A549 (cell line): ENCODE results near the gene OTUD4. TPM values are rescaled to one million over a fixed set of nuclear protein-coding genes. Genes with fewer than 3 reads are reported as not detected.

ENCODE experiments used
- ATAC-seq, 2 experiments: fragments of 200-7000 bp in 1 of 2; fragments of >200 bp in 1 of 2; cut with Nextera tagmentation in 1 of 2; cut with Tn5 transposase in 1 of 2; 3 replicates each; pipeline versions ENCODE4 v1.8.0 to v1.9.1; 2018 to 2020; ENCODE audit warnings: mild to moderate bottlenecking in 1 of 2, moderate library complexity in 1 of 2
- CTCF ChIA-PET: fragments of 300-600 bp; sonication (Branson Sonifier 250); formaldehyde crosslinking; extraction: SDS; loops from one replicate; lab custom pipeline; 2021; ENCODE audit warnings: antibody characterized with exemption, inconsistent platforms; lab: Yijun Ruan, JAX
- POLR2A ChIA-PET: fragments of 350-600 bp; formaldehyde crosslinking; extraction: SDS; loops from one replicate; lab custom pipeline; 2021; ENCODE audit warnings: antibody characterized with exemption, inconsistent platforms; lab: Yijun Ruan, JAX
- DNase-seq, 2 experiments: peaks; one replicate each; pipeline versions ENCODE4 v3.0.0 to v3.0.0-alpha.2; 2011 to 2016; ENCODE audit warnings: low read depth in 1 of 2, low spot score in 1 of 2
- FAIRE-seq: peaks from 2 replicates; lab custom pipeline; 2011; peaks lifted over from hg19 to GRCh38; lab: Jason Lieb, UNC
- H3K27ac ChIP-seq, 2 experiments: fragments of >200 bp; sonication (Bioruptor Twin); formaldehyde crosslinking; 3 replicates each; pipeline ENCODE4 v1.5.1; 2016 to 2017
- H3K4me1 ChIP-seq: fragments of >200 bp; sonication (Bioruptor Twin); formaldehyde crosslinking; 3 replicates; pipeline ENCODE4 v1.6.1; 2016
- H3K4me2 ChIP-seq: fragments of >200 bp; sonication (Bioruptor Twin); formaldehyde crosslinking; 3 replicates; pipeline ENCODE4 v1.6.1; 2016
- H3K4me3 ChIP-seq: fragments of >200 bp; sonication (Bioruptor Twin); formaldehyde crosslinking; 3 replicates; pipeline ENCODE4 v1.5.1; 2016
- H3K9me3 ChIP-seq: fragments of >200 bp; sonication (Bioruptor Twin); formaldehyde crosslinking; 3 replicates; pipeline ENCODE4 v1.6.1; 2016
- CBX2 ChIP-seq: fragments of 200-600 bp; sonication (generic); IDR thresholded peaks from 2 replicates; pipeline ENCODE4 v1.6.1; 2016; ENCODE audit warnings: low read depth, mild to moderate bottlenecking, borderline replicate concordance
- CHD2 ChIP-seq: fragments of 150-350 bp; IDR thresholded peaks from 2 replicates; pipeline ENCODE4 v1.6.1; 2014; ENCODE audit warnings: low read length; ENCODE audit not compliant: partially characterized antibody
- CHD4 ChIP-seq: fragments of 200-600 bp; sonication (generic); IDR thresholded peaks from 2 replicates; pipeline ENCODE4 v1.6.1; 2016; ENCODE audit warnings: antibody characterized with exemption, mild to moderate bottlenecking, borderline replicate concordance
- EHF ChIP-seq: fragments of 250-450 bp; sonication (Bioruptor Pico); IDR thresholded peaks from 2 replicates; pipeline ENCODE4 v1.5.0; 2020; ENCODE audit warnings: mild to moderate bottlenecking
- EP300 ChIP-seq, 2 experiments: fragments of >200 bp; sonication (Bioruptor Twin); formaldehyde crosslinking; IDR thresholded peaks; 2 replicates in 1 of 2; 3 replicates in 1 of 2; pipeline ENCODE4 v1.6.1; 2016 to 2017
- ESRRA ChIP-seq: fragments of 150-350 bp; IDR thresholded peaks from 2 replicates; pipeline ENCODE4 v1.6.1; 2014; ENCODE audit warnings: mild to moderate bottlenecking, low read length, borderline replicate concordance
- FOSL2 ChIP-seq, 2 experiments: fragments of 450-650 bp in 1 of 2; fragments of >200 bp in 1 of 2; sonication (Bioruptor Twin) in 1 of 2; formaldehyde crosslinking; IDR thresholded peaks; 2 replicates each; pipeline versions ENCODE4 v1.5.0 to v1.6.1; 2016 to 2020; ENCODE audit warnings: mild to moderate bottlenecking in 1 of 2, moderate library complexity in 1 of 2
- FOXS1 ChIP-seq: fragments of 250-450 bp; sonication (Bioruptor Pico); IDR thresholded peaks from 2 replicates; pipeline ENCODE4 v1.5.0; 2020; ENCODE audit warnings: mild to moderate bottlenecking, moderate library complexity
- HOXB5 ChIP-seq: fragments of 250-450 bp; sonication (Bioruptor Pico); IDR thresholded peaks from 2 replicates; pipeline ENCODE4 v1.5.0; 2020; ENCODE audit warnings: mild to moderate bottlenecking, moderate library complexity
- JUN ChIP-seq, 2 experiments: fragments of >200 bp; sonication (Bioruptor Twin); formaldehyde crosslinking; IDR thresholded peaks; 2 replicates in 1 of 2; 3 replicates in 1 of 2; pipeline ENCODE4 v1.6.1; 2016 to 2017
- KDM1A ChIP-seq: fragments of 200-600 bp; sonication (generic); IDR thresholded peaks from 2 replicates; pipeline ENCODE4 v1.6.1; 2016; ENCODE audit warnings: low read depth, mild to moderate bottlenecking
- MAZ ChIP-seq: fragments of 150-350 bp; IDR thresholded peaks from 2 replicates; pipeline ENCODE4 v1.6.1; 2014; ENCODE audit warnings: antibody characterized with exemption, low read depth, low read length, borderline replicate concordance
- NFE2L2 ChIP-seq: fragments of 150-350 bp; conservative IDR thresholded peaks from 2 replicates; pipeline ENCODE4 v1.6.1; 2014; ENCODE audit warnings: low read length
- RAD21 ChIP-seq, 2 experiments: fragments of >200 bp in 1 of 2; sonication (Bioruptor Twin) in 1 of 2; formaldehyde crosslinking in 1 of 2; IDR thresholded peaks in 1 of 2; conservative IDR thresholded peaks in 1 of 2; 2 replicates in 1 of 2; 3 replicates in 1 of 2; pipeline ENCODE4 v1.6.1; 2012 to 2018; ENCODE audit warnings: inconsistent platforms in 1 of 2
- RARB ChIP-seq: fragments of 250-450 bp; sonication (Bioruptor Pico); IDR thresholded peaks from 2 replicates; pipeline ENCODE4 v1.8.0; 2021; ENCODE audit warnings: mild to moderate bottlenecking, moderate library complexity
- RFX5 ChIP-seq: fragments of 450-650 bp; IDR thresholded peaks from 2 replicates; pipeline ENCODE4 v1.7.1; 2014; ENCODE audit warnings: antibody characterized with exemption, mild to moderate bottlenecking, moderate library complexity
- SREBF2 ChIP-seq: fragments of 450-650 bp; IDR thresholded peaks from 2 replicates; pipeline ENCODE4 v1.6.1; 2014; ENCODE audit warnings: mild to moderate bottlenecking, moderate library complexity
- TFCP2L1 ChIP-seq: fragments of 250-450 bp; sonication (Bioruptor Pico); IDR thresholded peaks from 2 replicates; pipeline ENCODE4 v1.5.0; 2021; ENCODE audit warnings: mild to moderate bottlenecking
- WGBS: methylation state at CpG from one replicate; pipeline ENCODE4 v1.1.6; 2017; ENCODE audit errors: missing lambda C conversion rate; 5-methylcytosine and 5-hydroxymethylcytosine counted together
- polyA plus RNA-seq, 4 experiments: library from polyadenylated mRNA; depleted of rRNA in 3 of 4; stranded (reverse); fragments of >200 nt; fragmentation: RNase III in 1 of 4; extraction: RNeasy Plus Mini Kit Qiagen cat#74134 plus additional on column Dnase treatment in 1 of 4; gene quantifications; 2 replicates in 3 of 4; 3 replicates in 1 of 4; pipeline ENCODE4 v1.2.3, GENCODE V29; 2011 to 2017
- TF ChIP-seq, protein P1 (sequence below): fragments of 200-600 bp; sonication (generic); IDR thresholded peaks from 2 replicates; pipeline ENCODE4 v1.6.1; 2016; ENCODE audit warnings: antibody characterized with exemption, mild to moderate bottlenecking, moderate library complexity
- TF ChIP-seq, protein P2 (sequence below): fragments of >200 bp; sonication (Bioruptor Twin); formaldehyde crosslinking; IDR thresholded peaks from 3 replicates; pipeline ENCODE4 v1.6.1; 2016
- TF ChIP-seq, protein P3 (sequence below): fragments of >200 bp; sonication (Bioruptor Twin); formaldehyde crosslinking; IDR thresholded peaks from 2 replicates; pipeline ENCODE4 v1.6.1; 2016
- TF ChIP-seq, protein P4 (sequence below): fragments of 250-450 bp; sonication (Bioruptor Pico); IDR thresholded peaks from 2 replicates; pipeline ENCODE4 v1.5.0; 2021; ENCODE audit warnings: mild to moderate bottlenecking, moderate library complexity, borderline replicate concordance
- TF ChIP-seq, protein P5 (sequence below): fragments of 250-450 bp; sonication (Bioruptor Pico); IDR thresholded peaks from 2 replicates; pipeline ENCODE4 v1.5.0; 2020; ENCODE audit warnings: low read depth, mild to moderate bottlenecking, moderate library complexity

OTUD4 gene
- polyA plus RNA-seq, 2 of the 4 experiments (the other 2 are of a cell fraction), result 11.5 to 34.8 TPM

DNA sequence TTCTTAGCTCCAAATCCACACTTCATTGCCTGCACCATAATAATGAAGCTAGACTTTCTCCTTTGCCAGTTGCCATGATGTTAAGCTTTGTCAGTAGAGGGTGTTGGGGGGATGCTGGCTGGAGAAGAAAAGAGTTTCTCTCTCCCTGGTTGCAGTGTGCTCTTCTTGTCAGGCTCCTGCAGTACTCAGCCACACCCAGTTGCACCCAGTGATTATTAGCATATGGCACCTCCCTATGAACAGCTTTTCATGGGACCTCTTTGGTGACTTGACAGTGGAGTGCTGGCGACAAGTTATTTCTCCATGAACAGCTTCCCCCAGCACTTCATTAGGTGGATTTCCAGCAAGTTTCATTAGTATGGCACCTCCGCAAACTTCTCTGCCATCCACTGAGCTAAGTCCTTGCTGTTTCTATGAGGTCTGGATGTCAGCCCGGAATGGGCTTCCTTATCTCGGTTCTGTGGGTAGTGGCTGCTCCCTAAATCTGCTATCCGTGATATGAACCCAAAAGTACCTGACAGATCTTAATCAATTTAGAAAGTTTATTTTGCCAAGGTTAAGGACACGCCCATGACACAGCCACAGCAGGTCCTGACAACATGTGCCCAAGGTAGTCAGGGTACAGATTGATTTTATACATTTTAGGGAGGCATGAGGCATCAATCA is 18.8 kb upstream of the OTUD4 start:
- TF ChIP-seq ESRRA (no peak), MAZ (no peak), TFCP2L1 (CRISPR knock-in tag) (no peak), KDM1A (no peak), HOXB5 (CRISPR knock-in tag) (no peak), RFX5 (no peak), RAD21 (conservative IDR thresholded peaks at IDR 0.05 in 1 of 2, IDR thresholded peaks at IDR 0.05 in 1 of 2) (no peak), RARB (CRISPR knock-in tag) (no peak), FOSL2 (IDR thresholded peaks at IDR 0.05) (no peak), FOSL2 (CRISPR knock-in tag; IDR thresholded peaks at IDR 0.05) (no peak), NFE2L2 (no peak), CHD4 (no peak), EP300 (IDR thresholded peaks at IDR 0.05) (no peak), EHF (CRISPR knock-in tag) (no peak)
- WGBS, result 74% methylated on average over 6 of the region's 6 CpGs
- Histone ChIP-seq H3K4me2 (no peak overlapping the region), H3K4me3 (no peak overlapping the region), H3K4me1 (no peaks in the 10 kb centered on the region), H3K27ac (no peak overlapping the region), H3K9me3 (no peaks in the 10 kb centered on the region)
- DNase-seq (no peak), FAIRE-seq (no peak), ATAC-seq (no peak)
- POLR2A ChIA-PET, result no interaction called here
- CTCF ChIA-PET, result interaction anchor here (0.6 kb wide), 1 partner anchor 112 kb away, joined by 3 read pairs; no protein-coding TSS in a partner anchor

DNA sequence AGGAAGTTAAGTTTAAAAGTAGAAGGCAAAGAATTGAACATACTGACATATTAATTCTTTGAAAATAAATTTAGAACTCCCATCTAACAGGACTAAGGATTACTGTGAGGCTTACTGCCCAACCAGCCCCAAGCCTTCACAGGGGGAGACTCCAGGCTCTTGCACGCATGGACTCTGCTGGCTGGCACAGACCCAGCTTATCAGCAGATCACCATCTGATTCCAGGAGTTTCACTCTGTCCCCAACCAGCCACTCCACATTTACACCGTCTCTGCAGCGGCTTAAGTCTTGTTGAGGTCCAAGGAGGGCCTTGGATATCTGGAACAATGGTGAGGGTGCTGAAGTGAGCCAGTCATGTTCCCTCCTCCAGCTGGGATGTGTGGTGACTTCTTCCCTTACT is 16.4 kb upstream of the OTUD4 start:
- no peak for FAIRE-seq
- WGBS, result 55% methylated on average over 3 of the region's 3 CpGs
- no peak for TF ChIP-seq CBX2
- TF ChIP-seq MAZ, result no peak
- TF ChIP-seq SREBF2, result no peak
- TF ChIP-seq, protein P1, sequence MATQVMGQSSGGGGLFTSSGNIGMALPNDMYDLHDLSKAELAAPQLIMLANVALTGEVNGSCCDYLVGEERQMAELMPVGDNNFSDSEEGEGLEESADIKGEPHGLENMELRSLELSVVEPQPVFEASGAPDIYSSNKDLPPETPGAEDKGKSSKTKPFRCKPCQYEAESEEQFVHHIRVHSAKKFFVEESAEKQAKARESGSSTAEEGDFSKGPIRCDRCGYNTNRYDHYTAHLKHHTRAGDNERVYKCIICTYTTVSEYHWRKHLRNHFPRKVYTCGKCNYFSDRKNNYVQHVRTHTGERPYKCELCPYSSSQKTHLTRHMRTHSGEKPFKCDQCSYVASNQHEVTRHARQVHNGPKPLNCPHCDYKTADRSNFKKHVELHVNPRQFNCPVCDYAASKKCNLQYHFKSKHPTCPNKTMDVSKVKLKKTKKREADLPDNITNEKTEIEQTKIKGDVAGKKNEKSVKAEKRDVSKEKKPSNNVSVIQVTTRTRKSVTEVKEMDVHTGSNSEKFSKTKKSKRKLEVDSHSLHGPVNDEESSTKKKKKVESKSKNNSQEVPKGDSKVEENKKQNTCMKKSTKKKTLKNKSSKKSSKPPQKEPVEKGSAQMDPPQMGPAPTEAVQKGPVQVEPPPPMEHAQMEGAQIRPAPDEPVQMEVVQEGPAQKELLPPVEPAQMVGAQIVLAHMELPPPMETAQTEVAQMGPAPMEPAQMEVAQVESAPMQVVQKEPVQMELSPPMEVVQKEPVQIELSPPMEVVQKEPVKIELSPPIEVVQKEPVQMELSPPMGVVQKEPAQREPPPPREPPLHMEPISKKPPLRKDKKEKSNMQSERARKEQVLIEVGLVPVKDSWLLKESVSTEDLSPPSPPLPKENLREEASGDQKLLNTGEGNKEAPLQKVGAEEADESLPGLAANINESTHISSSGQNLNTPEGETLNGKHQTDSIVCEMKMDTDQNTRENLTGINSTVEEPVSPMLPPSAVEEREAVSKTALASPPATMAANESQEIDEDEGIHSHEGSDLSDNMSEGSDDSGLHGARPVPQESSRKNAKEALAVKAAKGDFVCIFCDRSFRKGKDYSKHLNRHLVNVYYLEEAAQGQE, result no peak
- no peak for TF ChIP-seq CHD2
- TF ChIP-seq FOXS1, result no peak
- TF ChIP-seq, protein P2, sequence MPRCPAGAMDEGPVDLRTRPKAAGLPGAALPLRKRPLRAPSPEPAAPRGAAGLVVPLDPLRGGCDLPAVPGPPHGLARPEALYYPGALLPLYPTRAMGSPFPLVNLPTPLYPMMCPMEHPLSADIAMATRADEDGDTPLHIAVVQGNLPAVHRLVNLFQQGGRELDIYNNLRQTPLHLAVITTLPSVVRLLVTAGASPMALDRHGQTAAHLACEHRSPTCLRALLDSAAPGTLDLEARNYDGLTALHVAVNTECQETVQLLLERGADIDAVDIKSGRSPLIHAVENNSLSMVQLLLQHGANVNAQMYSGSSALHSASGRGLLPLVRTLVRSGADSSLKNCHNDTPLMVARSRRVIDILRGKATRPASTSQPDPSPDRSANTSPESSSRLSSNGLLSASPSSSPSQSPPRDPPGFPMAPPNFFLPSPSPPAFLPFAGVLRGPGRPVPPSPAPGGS, result no peak
- TF ChIP-seq, protein P3, sequence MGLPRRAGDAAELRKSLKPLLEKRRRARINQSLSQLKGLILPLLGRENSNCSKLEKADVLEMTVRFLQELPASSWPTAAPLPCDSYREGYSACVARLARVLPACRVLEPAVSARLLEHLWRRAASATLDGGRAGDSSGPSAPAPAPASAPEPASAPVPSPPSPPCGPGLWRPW, result no peak
- no peak for TF ChIP-seq JUN (IDR thresholded peaks at IDR 0.05)
- TF ChIP-seq, protein P4, sequence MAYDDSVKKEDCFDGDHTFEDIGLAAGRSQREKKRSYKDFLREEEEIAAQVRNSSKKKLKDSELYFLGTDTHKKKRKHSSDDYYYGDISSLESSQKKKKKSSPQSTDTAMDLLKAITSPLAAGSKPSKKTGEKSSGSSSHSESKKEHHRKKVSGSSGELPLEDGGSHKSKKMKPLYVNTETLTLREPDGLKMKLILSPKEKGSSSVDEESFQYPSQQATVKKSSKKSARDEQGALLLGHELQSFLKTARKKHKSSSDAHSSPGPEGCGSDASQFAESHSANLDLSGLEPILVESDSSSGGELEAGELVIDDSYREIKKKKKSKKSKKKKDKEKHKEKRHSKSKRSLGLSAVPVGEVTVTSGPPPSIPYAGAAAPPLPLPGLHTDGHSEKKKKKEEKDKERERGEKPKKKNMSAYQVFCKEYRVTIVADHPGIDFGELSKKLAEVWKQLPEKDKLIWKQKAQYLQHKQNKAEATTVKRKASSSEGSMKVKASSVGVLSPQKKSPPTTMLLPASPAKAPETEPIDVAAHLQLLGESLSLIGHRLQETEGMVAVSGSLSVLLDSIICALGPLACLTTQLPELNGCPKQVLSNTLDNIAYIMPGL (CRISPR knock-in tag), result no peak
- TF ChIP-seq, protein P5, sequence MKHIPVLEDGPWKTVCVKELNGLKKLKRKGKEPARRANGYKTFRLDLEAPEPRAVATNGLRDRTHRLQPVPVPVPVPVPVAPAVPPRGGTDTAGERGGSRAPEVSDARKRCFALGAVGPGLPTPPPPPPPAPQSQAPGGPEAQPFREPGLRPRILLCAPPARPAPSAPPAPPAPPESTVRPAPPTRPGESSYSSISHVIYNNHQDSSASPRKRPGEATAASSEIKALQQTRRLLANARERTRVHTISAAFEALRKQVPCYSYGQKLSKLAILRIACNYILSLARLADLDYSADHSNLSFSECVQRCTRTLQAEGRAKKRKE (CRISPR knock-in tag), result no peak
- ChIA-PET CTCF (no interaction called here), POLR2A (no interaction called here)
- Histone ChIP-seq H3K4me1 (no peaks in the 10 kb centered on the region), H3K27ac (no peak overlapping the region), H3K4me2 (no peak overlapping the region), H3K4me3 (no peak overlapping the region), H3K9me3 (no peaks in the 10 kb centered on the region)
- DNase-seq, result no peak
- ATAC-seq, result no peak
